Measurements from ENCODE around the gene SPON1. TPM values are rescaled to one million over a fixed set of nuclear protein-coding genes. Genes with fewer than 3 reads are reported as not detected.

SPON1 gene
- total and polyA plus RNA-seq, 2 experiments from 2014 or later, result 2.9 to 6.4 TPM

- TF ChIP-seq STAT1 (IDR thresholded peaks at IDR 0.05; ENCODE audit: unreplicated experiment) (no peak), EZH2 (IDR thresholded peaks at IDR 0.05; ENCODE audit: low read depth, unreplicated experiment) (no peak)
These were observed 45.0 kb downstream of the SPON1 start (continued) for GRCh38 chr11:14007566-14007965.

DNA sequence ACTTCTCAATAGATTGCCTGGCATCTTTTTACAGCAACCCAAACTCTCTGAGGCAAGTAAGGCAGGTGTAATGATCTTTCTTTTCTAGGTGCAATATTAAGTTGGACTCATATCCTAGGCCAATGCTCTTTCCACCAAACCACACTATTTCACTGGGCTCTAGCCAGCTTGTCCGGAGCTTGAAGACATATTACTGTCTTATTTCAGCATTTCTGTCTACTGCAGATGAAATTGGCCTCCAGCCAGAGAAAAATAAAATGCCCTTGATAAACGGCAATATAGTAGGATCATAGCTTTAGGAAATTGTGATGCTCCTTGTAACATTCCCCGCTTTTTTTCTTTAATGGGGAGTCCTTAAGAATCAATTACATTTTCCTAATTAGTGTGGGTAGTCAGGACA, 48.1 kb downstream of the SPON1 start:
- Histone ChIP-seq H3K4me3 (no peak overlapping the region), H3K79me2 (replicated peaks; ENCODE audit: insufficient read depth) (no peaks in the 10 kb centered on the region), H3F3A (replicated peaks; ENCODE audit: low read depth) (no peaks in the 10 kb centered on the region), H3K27ac (ENCODE audit: low read depth) (no peak overlapping the region), H3K36me3 (ENCODE audit: insufficient read depth) (no peaks in the 10 kb centered on the region), H4K20me1 (replicated peaks; ENCODE audit: insufficient read depth) (no peaks in the 10 kb centered on the region), H3K27me3 (ENCODE audit: insufficient read depth) (no peaks in the 10 kb centered on the region), H3K4me2 (no peak overlapping the region), H2AFZ (no peak overlapping the region), H3K4me1 (ENCODE audit: insufficient read depth) (no peaks in the 10 kb centered on the region), H3K9me2 (ENCODE audit: insufficient read depth) (0 out of 2 replicates have a peak, but pooled peaks cover 5% of the 10 kb centered on the region)
- no peak for DNase-seq (ENCODE audit: low spot score)
- H3K36me3 Mint-ChIP-seq (ENCODE audit: low read depth), result peaks cover 7% of the 10 kb centered on the region; the same call in 1 of the 3 replicates
- H3K4me3 Mint-ChIP-seq, result no peak overlapping the region
- no peak for ATAC-seq
- no peaks in the 10 kb centered on the region for H3K4me1 Mint-ChIP-seq
- H3K9me3 Mint-ChIP-seq, result peaks cover 20% of the 10 kb centered on the region
- H3K27ac Mint-ChIP-seq, result no peak overlapping the region
- no peak for TF ChIP-seq JUNB (IDR thresholded peaks at IDR 0.05; ENCODE audit: unreplicated experiment)
- no peak for TF ChIP-seq ZNF331 (CRISPR knock-in tag; IDR thresholded peaks at IDR 0.05; ENCODE audit: low read depth)
- no peak for TF ChIP-seq ZNF114 (CRISPR knock-in tag; IDR thresholded peaks at IDR 0.05)
- TF ChIP-seq EZH2 (IDR thresholded peaks at IDR 0.05; ENCODE audit: low read depth, unreplicated experiment), result no peak
- TF ChIP-seq ZNF462 (CRISPR knock-in tag; IDR thresholded peaks at IDR 0.05), result no peak
- TF ChIP-seq EZH2phosphoT487 (IDR thresholded peaks at IDR 0.05; ENCODE audit: unreplicated experiment), result no peak
- no peak for TF ChIP-seq POLR2AphosphoS5 (IDR thresholded peaks at IDR 0.05; ENCODE audit: low read depth)
- peaks cover 3% of the 10 kb centered on the region for H3K27me3 Mint-ChIP-seq (ENCODE audit: insufficient read depth, low read depth, poor library complexity)
